Stimulated activated CD8-positive, alpha-beta memory T cell treated with anti-CD3 and anti-CD28 coated beads, Interleukin-4, amount 100 ng/mL, for 4 hours (primary cell): ENCODE data around the gene GDPD1.
"Not testable (repeated sequence)": the region's sequence is repeated elsewhere in the genome, so short reads cannot be mapped to it uniquely, and the experiment has no call there.

Experiments used
- DNase-seq, 2 donors: peaks; one replicate each; pipeline ENCODE4 v3.0.0-alpha.2; 2020; ENCODE audit warnings: low read depth in 2 of 2, low spot score in 1 of 2

GDPD1 gene

DNA sequence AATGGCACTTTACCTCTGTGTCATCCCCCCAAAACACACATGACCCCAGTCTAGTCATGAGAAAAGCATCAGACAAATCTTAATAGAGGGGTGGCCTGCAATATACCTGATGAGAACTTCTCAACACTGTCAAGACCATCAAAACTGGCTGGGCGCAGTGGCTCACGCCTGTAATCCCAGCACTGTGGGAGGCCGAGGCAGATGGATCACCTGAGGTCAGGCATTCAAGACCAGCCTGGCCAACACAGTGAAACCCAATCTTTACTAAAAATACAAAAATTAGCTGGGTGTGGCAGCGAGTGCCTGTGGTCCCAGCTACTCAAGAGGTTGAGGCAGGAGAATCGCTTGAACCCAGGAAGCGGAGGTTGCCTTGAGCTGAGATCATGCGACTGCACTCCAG lies 91.2 kb downstream of the GDPD1 start:
- not testable (repeated sequence) for DNase-seq

DNA sequence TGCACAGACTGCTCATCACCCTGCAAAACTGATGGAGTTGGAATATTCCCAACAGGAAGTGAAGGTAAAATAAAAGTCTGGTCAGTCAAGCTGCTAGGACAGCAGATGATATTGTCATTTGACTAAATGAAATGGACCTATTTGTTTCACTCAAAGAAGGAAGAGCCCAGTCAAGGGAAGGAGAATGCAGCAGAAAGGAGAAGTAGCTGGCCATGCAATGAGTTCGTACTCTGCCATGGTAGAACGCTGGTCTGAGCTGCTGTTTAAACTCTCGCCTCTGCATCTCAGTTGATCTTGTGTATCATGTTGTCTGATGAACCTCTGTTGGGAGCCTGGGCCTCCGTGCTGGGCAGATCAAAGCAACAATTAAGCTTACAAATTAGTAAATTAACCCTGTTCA lies 95.6 kb downstream of the GDPD1 start:
- no peak for DNase-seq
